ENCODE data around the gene TRIM63.

DNA sequence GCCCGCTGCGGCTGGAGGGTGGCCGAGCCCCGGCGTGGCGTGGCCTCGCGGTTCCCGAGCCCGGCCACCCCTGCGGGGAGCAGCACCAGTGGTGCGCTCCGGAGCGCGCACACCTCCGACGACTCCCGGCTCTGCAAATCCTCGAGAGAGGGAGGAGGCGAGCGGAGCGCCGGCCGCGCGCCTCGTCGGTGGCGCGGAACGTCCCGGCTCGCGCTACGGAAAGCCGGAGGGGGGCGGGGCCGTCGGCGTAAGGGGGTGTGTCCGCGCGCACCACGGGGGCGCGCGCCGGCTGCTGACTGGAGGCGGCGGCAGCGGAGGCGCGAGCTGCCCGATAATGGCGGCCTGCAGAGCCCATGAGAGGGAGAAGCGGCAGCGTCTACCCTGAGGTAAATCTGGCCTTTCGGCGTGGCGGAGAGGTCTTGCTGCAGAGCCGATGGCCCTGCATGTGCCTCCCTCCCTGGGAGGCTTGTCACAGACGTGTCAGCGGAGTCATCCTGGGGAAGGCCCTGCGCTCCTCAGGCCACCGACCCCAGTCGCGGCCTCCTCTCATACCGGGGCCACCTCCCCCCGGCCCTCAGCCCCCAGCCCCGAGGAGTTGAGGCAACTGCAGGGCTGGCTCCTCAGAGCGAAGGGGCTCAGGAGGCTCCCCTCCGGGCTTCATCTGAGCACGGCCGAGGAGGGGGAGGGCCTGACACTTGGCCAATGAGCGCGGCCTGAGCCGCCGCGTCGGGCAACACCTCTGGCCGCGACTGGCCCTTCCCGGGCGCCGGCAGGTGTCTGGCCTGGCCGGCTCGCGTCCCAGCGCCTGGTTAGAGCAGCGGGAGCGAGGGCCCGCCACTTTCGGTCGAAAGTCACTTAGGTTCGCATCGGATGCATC lies 44.3 kb upstream of the TRIM63 start, which contains the start of gene PDIK1L:
- TF ChIP-seq, protein P1, sequence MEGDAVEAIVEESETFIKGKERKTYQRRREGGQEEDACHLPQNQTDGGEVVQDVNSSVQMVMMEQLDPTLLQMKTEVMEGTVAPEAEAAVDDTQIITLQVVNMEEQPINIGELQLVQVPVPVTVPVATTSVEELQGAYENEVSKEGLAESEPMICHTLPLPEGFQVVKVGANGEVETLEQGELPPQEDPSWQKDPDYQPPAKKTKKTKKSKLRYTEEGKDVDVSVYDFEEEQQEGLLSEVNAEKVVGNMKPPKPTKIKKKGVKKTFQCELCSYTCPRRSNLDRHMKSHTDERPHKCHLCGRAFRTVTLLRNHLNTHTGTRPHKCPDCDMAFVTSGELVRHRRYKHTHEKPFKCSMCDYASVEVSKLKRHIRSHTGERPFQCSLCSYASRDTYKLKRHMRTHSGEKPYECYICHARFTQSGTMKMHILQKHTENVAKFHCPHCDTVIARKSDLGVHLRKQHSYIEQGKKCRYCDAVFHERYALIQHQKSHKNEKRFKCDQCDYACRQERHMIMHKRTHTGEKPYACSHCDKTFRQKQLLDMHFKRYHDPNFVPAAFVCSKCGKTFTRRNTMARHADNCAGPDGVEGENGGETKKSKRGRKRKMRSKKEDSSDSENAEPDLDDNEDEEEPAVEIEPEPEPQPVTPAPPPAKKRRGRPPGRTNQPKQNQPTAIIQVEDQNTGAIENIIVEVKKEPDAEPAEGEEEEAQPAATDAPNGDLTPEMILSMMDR (IDR thresholded peaks at IDR 0.05), result peak in 1 of 5 experiments; percentile 13
- peak; percentile 80 to 87 (median 86) for TF ChIP-seq POLR2AphosphoS5 (IDR thresholded peaks at IDR 0.05)
- TF ChIP-seq POLR2A (IDR thresholded peaks at IDR 0.05), result peak; percentile 84
- no peak for TF ChIP-seq EP300 (IDR thresholded peaks at IDR 0.05; ENCODE audit: low read depth)
